Upper lobe of left lung (tissue), 4 donors: ENCODE measurements around the gene ZBTB39.
"Not testable (repeated sequence)": the region's sequence is repeated elsewhere in the genome, so short reads cannot be mapped to it uniquely, and the experiment has no call there.

Source experiments
- CTCF ChIP-seq, 6 experiments: fragments of 450-650 bp in 4 of 6; fragments of 200-600 bp in 2 of 6; sonication (generic) in 2 of 6; IDR thresholded peaks; one replicate each; pipeline ENCODE4 v1.5.1; 2016 to 2019; ENCODE audit warnings: antibody characterized with exemption in 6 of 6
- POLR2A ChIP-seq, 4 donors: fragments of 450-650 bp; IDR thresholded peaks; one replicate each; pipeline ENCODE4 v1.5.1; 2016 to 2017; ENCODE audit warnings: antibody characterized with exemption in 4 of 4, mild to moderate bottlenecking in 2 of 4

GRCh38 chr12:57022324-57022723 lies 16.0 kb upstream of the ZBTB39 start:
- not testable (repeated sequence) for TF ChIP-seq CTCF, POLR2A (IDR thresholded peaks at IDR 0.05)
